EL (cell line): Measurements from ENCODE around the gene ZNF554.

Experiments used
- DNase-seq: peaks from one replicate; pipeline ENCODE4 v3.0.0-alpha.2; 2016

Gene ZNF554

GRCh38 chr19:2819540-2820111 lies at the start of gene ZNF554:
ZNF554 (plus strand) TSS chr19:2819868; CDS start chr19:2820072, 204 bp downstream.
- peak; percentile 93 for DNase-seq

- no peak for DNase-seq
These were observed 49.3 kb upstream of the ZNF554 start for GRCh38 chr19:2770055-2771013.

- no peak for DNase-seq
These were observed 47.6 kb upstream of the ZNF554 start for GRCh38 chr19:2771786-2772674.

GRCh38 chr19:2774083-2774679 lies 45.5 kb upstream of the ZNF554 start:
- no peak for DNase-seq

GRCh38 chr19:2774953-2775555 lies 44.6 kb upstream of the ZNF554 start:
- DNase-seq: no peak

GRCh38 chr19:2775556-2776430 lies 43.9 kb upstream of the ZNF554 start:
- DNase-seq: peak; percentile 77

- no peak for DNase-seq
These were observed 41.5 kb upstream of the ZNF554 start for GRCh38 chr19:2777952-2778683.

- DNase-seq: no peak
These were observed 40.4 kb upstream of the ZNF554 start for GRCh38 chr19:2779121-2779740.

GRCh38 chr19:2780284-2780683 lies 39.4 kb upstream of the ZNF554 start:
- DNase-seq: no peak

- DNase-seq: no peak
These were observed 37.2 kb upstream of the ZNF554 start for GRCh38 chr19:2782329-2782935.

- peak; percentile 99 for DNase-seq
These were observed 36.5 kb upstream of the ZNF554 start, which contains the start of gene SGTA for GRCh38 chr19:2782936-2783780. SGTA (minus strand) TSS chr19:2783273; CDS start chr19:2769068, 14,205 bp downstream.

- DNase-seq: no peak
These were observed 35.9 kb upstream of the ZNF554 start for GRCh38 chr19:2783781-2784145.

GRCh38 chr19:2785244-2785997 lies 34.2 kb upstream of the ZNF554 start, which contains the start of gene THOP1:
THOP1 (plus strand) TSS chr19:2785503; CDS start chr19:2785663, 160 bp downstream.
- peak; percentile 99 for DNase-seq

- DNase-seq: no peak
These were observed 32.6 kb upstream of the ZNF554 start for GRCh38 chr19:2787115-2787514.

GRCh38 chr19:2788237-2788636 lies 31.4 kb upstream of the ZNF554 start:
- no peak for DNase-seq

GRCh38 chr19:2790194-2790556 lies 29.5 kb upstream of the ZNF554 start:
- no peak for DNase-seq

- no peak for DNase-seq
These were observed 29.0 kb upstream of the ZNF554 start for GRCh38 chr19:2790557-2791271.
